C4-2B (cell line): ENCODE data around the gene PYROXD2.

Source experiments
- ZFX ChIP-seq: fragments of 450-650 bp; IDR thresholded peaks from 2 replicates; pipeline ENCODE4 v1.6.1; 2017
- TF ChIP-seq, protein P1 (sequence below): fragments of 450-650 bp; conservative IDR thresholded peaks from 2 replicates; pipeline ENCODE4 v1.5.1; 2017; ENCODE audit warnings: mild to moderate bottlenecking

DNA sequence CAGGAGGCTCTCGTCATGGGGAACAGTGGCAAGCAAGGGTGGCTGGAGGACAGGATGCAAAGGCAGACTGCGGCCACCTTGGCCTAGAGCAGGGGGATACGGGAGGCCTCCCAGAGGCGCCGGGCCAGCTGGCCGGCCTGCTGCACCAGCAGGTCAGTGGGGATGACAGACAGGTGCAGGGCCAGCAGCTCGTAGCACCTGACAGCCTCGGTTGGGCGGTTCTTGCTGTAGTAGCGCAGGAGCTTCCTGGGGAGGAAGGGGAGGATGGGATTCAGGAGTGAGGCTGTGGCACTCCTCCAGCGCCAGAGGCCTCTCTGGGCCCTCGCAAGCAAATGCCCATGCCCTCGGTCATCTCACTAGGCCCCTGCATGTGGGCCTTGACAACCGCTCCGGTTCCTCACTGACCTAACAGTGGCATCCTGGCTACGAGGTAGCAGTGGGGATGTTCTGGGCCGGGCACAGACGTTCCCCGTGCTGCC lies 2.5 kb upstream of the PYROXD2 start:
- TF ChIP-seq, protein P1, sequence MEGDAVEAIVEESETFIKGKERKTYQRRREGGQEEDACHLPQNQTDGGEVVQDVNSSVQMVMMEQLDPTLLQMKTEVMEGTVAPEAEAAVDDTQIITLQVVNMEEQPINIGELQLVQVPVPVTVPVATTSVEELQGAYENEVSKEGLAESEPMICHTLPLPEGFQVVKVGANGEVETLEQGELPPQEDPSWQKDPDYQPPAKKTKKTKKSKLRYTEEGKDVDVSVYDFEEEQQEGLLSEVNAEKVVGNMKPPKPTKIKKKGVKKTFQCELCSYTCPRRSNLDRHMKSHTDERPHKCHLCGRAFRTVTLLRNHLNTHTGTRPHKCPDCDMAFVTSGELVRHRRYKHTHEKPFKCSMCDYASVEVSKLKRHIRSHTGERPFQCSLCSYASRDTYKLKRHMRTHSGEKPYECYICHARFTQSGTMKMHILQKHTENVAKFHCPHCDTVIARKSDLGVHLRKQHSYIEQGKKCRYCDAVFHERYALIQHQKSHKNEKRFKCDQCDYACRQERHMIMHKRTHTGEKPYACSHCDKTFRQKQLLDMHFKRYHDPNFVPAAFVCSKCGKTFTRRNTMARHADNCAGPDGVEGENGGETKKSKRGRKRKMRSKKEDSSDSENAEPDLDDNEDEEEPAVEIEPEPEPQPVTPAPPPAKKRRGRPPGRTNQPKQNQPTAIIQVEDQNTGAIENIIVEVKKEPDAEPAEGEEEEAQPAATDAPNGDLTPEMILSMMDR: no peak
- TF ChIP-seq ZFX: no peak
